Fibroblast of peridontal ligament (primary cell): Measurements from ENCODE around the gene CTF1.

ENCODE experiments used
- DNase-seq: peaks from one replicate; pipeline ENCODE4 v3.0.0-alpha.2; 2010; ENCODE audit errors: extremely low read depth

The CTF1 gene

GRCh38 chr16:30910427-30911029 is 14.1 kb downstream of the CTF1 start:
- no peak for DNase-seq

DNA sequence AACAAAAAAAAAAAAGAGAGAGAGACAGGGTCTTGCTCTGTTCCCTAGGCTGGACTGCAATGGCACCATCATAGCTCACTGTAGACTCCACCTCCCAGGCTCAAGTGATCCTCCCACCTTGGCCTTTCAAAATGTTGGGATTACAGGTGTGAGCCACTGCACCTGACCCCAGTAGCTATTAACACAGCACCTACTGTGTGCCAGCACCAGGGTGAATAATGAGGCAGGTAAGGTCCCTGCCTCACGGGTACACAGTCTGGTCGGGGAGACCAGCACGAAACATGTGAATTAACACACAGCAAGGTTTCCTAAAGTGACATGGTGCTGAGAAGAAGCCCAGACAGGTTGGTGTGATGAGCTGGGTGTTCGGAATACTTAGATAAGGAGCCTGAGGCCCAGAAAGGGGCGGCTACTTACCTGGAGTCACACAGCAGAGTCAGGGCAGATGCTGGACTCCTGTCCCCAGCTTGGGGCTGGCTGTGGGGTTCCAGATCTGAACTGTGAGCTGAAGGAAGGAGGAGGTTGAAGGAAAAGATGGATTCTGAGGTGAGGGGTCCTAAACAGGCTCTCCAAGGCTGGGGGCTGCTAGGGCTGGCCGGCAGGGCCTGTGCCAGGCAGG is 16.5 kb downstream of the CTF1 start:
- no peak for DNase-seq

GRCh38 chr16:30914830-30915229 is 18.4 kb downstream of the CTF1 start:
- DNase-seq, result no peak

GRCh38 chr16:30918614-30919013 is 22.2 kb downstream of the CTF1 start:
- no peak for DNase-seq

DNA sequence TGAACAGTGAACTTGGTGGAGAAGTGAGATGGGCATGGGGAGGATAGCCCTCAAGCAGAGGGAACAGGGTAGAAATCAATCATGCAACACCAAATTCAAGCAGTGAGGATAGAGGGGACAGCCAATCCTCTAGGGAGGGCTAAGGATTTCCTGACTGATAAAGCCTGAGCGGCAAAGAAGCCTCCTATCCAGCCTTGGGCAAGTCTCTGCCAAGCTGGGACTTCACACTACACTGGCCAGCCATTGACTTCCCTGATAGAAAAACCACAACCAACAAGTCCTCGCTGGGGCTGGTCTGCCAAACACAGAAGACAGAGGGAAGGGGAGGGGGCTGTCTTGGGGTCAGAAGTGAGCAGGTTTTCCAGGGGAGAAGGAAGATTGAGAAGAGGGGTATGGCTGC is 24.5 kb downstream of the CTF1 start:
- no peak for DNase-seq

GRCh38 chr16:30921459-30921747 is 25.0 kb downstream of the CTF1 start:
- DNase-seq, result no peak

DNA sequence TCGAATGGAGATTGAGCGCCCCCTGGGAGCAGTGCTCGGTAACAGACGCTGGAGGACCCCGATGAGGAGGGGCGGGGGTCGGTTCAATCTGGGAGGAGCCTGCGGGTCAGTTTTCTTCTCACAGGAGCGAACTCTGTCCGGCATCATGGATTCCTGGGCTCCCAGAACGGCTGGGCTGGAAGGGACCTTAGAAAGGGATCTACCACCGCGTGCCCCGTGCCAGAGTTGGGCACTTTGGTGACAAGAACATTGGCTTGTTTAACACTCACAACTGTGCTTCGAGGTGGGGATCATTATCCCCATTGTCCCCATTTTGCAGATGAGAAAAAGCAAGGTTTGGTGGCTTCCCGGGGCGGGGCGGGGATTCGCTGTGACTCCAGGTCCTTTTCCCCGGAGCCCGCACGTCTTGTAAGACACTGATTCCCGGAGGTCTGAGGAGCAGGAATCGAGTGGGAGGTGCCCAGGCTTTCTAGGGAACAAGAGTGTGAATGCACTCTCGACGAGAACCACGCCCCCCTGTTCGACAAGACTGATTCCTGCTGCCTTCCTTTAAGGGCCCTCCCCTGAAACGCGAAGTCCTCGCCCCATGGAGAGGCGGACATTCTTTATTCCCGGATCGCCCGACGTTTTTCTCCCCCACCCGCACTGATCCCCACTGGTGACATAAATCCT is 25.5 kb downstream of the CTF1 start:
- peak; percentile 88 for DNase-seq

DNA sequence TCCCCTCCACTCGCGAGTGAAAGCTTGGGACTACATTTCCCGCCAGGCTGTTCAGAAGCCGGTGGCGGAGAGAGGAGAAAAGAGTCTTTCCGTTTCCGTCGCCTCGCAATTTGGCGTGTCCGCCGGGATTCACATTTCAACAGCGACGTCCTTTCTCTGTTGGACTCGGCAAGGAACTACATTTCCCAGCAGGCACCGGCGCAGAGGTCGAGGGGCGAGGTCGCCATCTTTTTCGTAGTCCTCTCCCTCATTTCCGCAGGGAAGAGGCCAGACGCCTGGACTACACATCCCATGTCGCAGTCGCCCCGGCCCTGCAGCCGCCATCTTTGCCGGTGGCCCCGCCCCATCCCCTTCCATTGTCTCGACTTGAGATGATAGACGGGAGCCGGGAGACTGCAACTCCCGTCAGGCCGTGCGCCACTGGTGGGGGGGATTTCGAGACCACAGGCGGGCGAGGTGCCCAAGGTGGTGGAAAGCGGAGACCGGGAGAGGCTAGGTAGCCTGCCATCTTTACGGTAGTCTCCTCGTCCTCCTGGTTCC is 26.1 kb downstream of the CTF1 start:
- peak; percentile 99 for DNase-seq

GRCh38 chr16:30922960-30923535 is 26.6 kb downstream of the CTF1 start:
- DNase-seq, result peak; percentile 99

GRCh38 chr16:30923554-30924075 is 27.2 kb downstream of the CTF1 start, which contains the start of gene FBXL19:
Gene FBXL19, plus strand, starts transcription at chr16:30923572. Its CDS starts 2,183 bp downstream, at chr16:30925755.
- DNase-seq, result no peak

DNA sequence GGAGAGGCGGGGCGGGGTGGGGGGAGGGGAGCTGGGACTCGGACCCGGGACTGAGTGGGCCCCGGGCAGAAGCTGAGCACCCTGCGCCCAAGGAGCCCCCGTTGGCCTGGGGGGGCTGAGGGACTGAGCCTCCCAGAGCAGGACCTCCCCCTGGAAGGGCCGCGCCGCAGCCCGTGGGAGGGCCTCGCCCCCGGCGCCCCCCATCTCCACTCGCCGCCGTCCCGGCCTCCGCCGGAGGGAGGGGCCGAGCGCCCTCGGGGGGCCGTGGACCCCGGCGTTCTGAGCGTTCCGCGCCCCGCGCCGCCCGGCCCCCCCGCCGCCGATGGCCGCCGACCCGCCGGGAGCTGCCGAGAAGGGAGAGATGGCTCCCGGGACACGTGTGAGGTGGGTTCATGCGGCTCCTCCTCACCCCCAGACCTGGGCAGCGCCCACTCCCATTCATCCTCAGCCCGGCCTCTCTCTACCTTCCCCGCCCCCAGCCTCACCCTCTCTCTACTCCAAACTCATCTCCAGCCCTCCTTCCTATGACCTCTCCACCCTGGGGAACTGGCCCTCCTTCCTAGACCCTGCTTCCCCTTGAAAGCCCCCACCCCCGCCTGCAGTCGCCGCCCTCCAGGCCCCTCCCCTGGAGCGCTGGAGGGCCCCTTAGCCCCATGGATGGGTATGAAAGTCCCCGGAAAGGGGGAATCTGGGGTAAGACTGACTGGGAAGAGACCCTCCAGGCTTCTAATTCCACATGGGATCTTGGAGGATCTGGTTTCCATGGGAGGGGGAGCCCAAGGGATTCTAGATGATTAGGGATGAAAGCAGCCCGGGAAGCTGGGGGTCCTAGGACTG is 27.9 kb downstream of the CTF1 start:
- no peak for DNase-seq

DNA sequence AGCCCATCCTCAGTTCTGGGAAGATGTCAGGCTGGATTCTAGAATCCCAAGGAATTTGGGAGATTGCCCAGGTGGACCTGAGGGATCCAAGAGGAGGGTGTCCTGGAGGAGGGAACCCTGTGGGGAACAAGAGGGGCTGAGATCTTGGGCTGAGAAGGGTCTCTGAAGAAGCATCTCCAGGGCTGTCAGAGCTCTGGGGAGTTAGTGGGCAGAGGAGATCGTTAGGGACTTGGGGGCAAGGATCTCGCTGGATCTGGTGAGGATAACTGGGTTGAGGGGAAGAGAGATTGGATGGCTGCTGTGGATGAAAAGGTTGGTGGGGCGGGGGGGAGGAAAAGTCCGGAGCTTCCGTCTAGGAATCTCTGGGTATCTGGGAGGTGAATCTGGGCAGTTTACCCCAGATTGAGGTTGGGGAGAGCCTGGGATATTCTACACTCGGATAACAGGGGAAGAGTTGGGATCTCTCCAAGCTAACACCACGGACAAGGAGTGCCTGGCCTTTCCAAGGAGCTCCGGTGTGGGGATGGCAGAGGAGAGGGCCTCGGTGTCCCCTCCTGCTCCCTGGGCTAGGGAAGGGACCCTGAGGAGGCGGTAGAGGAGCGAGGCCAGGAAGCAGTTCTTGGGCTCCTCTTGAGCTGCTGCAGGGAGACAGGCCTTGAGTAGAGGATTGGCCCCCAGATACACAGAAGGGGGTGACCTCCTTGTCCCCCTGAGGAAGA is 28.7 kb downstream of the CTF1 start:
- no peak for DNase-seq

DNA sequence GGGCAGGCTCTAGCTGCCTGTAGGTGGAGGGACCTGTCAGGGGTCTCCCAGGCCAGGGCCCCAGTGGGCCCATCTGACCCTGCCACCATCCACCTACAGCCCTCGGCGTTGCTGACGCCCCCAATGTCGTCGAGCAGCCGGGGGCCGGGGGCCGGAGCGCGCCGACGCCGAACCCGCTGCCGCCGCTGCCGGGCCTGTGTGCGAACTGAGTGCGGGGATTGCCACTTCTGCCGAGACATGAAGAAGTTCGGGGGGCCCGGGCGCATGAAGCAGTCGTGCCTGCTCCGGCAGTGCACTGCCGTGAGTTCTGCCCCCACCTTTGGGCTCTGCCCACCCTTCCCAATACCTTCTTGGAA is 29.2 kb downstream of the CTF1 start:
- DNase-seq, result no peak

DNA sequence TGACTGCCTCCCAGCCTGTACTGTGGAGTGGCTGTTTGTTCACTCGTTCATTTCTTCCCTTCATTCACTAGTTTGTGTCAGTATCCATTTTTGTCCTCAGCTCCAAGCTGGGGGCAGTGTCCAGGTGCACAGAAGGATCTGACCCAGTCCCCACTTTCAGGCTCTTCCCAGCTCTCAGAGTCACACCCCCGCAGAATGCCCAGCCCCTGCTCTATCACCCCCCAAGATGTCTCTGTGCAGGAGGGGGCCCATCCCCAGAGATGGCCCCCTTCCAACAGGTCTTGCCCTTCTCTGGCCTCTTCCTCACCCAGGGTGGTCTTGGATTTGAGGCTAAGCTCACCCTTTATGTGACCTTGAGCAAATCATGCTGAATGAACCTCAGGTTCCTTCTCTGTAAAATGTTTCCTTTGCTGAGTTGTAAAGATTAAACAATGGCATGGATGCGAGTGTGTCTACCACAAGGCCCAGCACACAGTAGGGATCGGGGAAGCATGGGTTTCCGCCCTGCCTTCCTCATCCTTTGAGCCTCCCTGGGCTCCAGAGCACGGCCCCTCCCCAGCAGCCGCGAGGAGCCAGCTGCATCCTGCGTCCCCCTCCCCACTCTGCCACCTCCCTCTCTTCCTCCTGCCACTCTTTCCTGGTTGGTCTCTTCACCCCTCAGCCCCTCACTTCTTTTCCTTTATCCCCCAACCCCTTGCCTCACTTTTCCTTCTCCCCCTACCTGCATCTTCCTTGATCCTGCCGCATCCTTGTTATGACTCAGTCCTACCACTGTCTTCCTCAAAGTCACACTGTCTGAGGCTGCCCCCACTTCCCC is 29.8 kb downstream of the CTF1 start:
- no peak for DNase-seq

GRCh38 chr16:30926937-30927788 is 30.7 kb downstream of the CTF1 start:
- DNase-seq, result no peak

DNA sequence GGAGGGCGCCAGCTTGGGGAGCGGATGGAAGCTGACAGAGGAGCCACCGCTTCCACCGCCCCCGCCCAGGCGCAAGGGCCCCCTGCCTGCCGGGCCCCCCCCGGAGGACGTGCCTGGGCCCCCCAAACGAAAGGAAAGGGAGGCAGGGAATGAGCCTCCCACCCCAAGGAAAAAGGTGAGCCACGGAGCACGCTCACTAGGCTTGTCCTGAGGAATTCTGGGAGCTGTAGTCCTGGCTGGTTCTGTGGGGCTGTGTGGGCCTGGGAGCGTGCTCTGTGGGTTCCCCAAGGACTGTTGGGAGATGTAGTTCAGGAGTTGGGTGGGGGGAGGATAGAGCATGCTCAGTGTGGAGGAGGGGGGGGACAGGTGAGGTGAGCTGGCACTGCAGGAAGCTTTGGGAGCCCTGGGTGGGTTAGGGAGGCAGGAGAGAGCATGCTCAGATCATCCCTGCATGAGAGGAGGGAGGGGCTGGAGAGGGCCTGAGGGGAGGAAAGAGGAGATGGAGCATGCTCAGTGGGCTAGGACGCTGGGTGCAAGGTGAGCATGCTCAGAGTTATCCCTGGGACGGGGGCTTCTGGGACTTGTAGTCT is 31.5 kb downstream of the CTF1 start:
- DNase-seq, result peak; percentile 26

GRCh38 chr16:30928390-30928789 is 32.0 kb downstream of the CTF1 start:
- DNase-seq, result no peak

DNA sequence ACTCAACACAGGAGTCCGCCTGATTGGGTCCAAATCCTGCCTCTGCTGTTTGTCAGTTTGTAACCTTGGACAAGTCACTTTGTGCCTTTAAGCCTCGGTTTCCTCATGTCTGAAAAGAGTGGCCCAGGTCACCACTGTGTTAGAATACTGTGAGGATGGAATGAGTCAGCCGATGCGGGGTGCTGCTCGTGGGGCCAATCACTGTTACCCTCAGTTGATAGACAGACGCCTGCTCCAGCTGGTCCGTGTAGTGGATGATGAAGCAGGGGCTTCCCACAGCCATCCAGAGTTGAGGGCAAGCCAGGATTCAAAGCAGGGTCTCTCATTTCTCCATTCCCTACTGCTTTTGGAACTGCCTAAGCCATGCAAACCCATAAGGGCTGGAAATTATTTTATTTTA is 32.8 kb downstream of the CTF1 start:
- DNase-seq, result no peak

GRCh38 chr16:30930160-30930571 is 33.8 kb downstream of the CTF1 start:
- no peak for DNase-seq
